Upper lobe of left lung (tissue), 4 donors: ENCODE results near the gene ATG4A.

Experiments used
- EP300 ChIP-seq, 4 donors: sonication (generic); formaldehyde crosslinking; IDR thresholded peaks; one replicate each; pipeline ENCODE4 v1.5.1; 2017; ENCODE audit warnings: antibody characterized with exemption in 4 of 4, control low read depth in 2 of 4
- TF ChIP-seq, protein P1 (sequence below), 6 experiments: fragments of 450-650 bp in 4 of 6; fragments of 200-600 bp in 2 of 6; sonication (generic) in 2 of 6; IDR thresholded peaks; one replicate each; pipeline ENCODE4 v1.5.1; 2016 to 2019; ENCODE audit warnings: antibody characterized with exemption in 6 of 6

DNA sequence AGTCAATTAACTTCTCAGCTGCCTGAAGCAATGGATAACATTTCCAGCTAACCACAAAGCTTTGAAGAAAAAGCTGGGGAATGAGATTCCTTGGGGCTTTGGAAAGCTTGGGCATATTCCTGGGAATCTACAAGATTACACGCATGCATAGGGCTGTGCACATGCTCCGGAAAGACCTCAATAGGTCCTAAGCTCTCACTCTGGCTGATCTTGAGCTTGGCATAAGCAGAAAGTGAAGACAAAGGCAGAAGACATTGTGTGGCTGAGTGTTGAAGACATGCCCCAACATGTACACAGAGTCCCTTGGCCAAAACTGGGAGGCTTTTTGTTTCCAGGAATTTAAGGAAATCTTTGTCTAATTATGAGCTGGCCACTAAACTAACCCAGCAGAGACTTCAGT lies 31.2 kb downstream of the ATG4A start:
- TF ChIP-seq, protein P1, sequence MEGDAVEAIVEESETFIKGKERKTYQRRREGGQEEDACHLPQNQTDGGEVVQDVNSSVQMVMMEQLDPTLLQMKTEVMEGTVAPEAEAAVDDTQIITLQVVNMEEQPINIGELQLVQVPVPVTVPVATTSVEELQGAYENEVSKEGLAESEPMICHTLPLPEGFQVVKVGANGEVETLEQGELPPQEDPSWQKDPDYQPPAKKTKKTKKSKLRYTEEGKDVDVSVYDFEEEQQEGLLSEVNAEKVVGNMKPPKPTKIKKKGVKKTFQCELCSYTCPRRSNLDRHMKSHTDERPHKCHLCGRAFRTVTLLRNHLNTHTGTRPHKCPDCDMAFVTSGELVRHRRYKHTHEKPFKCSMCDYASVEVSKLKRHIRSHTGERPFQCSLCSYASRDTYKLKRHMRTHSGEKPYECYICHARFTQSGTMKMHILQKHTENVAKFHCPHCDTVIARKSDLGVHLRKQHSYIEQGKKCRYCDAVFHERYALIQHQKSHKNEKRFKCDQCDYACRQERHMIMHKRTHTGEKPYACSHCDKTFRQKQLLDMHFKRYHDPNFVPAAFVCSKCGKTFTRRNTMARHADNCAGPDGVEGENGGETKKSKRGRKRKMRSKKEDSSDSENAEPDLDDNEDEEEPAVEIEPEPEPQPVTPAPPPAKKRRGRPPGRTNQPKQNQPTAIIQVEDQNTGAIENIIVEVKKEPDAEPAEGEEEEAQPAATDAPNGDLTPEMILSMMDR (IDR thresholded peaks at IDR 0.05) = no peak
- TF ChIP-seq EP300 (IDR thresholded peaks at IDR 0.05) = no peak
